KG1 (cell line): ENCODE measurements around the gene SUSD2.
"Not testable (repeated sequence)": the region's sequence is repeated elsewhere in the genome, so short reads cannot be mapped to it uniquely, and the experiment has no call there.

Source experiments
- DNase-seq: peaks from one replicate; lab custom pipeline; 2025; lab: John Stamatoyannopoulos, UW

Gene SUSD2

DNA sequence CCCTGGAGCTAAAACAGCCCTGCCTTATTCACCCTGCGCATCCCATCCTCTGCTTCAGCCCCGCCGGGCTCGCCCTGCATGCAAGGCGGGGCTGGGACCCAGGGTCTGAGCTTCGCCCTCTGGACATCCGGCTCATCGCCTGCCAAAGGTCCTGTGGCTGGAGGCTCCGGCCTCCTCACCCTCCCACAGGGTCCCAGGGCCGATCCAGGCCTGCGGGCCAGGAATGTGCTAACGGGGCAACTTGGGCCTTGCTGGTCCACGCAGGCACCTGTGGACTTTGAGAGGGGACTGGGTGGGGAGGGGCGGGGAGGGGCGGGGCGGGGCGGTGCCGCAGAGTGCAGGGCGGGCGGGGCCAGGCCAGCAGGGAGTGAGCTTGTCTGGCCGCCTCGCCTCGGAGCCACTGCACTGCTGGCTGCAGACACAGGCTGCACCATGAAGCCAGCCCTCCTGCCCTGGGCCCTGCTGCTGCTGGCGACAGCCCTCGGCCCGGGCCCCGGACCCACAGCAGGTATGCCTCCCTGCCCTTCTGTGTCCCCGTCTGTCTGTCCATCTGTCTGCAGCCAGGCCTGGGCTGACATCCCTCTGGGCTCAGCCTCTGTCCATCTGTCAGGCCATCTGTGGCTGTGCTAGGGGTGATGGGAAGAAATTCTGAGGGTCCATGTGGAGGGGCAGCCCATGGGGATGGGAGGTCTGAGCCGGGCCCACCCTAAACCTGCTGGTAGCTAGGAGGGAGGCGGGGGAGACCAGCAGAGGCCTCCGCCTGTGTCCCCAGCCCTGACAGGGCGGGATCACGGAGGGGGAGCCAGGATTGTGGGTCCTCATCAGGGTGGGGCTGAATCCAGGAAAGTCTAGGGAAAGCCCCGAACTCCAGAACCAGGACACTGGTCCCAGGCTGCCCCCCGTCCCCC is at the start of gene SUSD2:
Gene SUSD2 (plus strand): TSS at position 400 of the 908 bp plus-strand sequence. CDS start 33 bp downstream, at position 433.
- no peak for DNase-seq

DNA sequence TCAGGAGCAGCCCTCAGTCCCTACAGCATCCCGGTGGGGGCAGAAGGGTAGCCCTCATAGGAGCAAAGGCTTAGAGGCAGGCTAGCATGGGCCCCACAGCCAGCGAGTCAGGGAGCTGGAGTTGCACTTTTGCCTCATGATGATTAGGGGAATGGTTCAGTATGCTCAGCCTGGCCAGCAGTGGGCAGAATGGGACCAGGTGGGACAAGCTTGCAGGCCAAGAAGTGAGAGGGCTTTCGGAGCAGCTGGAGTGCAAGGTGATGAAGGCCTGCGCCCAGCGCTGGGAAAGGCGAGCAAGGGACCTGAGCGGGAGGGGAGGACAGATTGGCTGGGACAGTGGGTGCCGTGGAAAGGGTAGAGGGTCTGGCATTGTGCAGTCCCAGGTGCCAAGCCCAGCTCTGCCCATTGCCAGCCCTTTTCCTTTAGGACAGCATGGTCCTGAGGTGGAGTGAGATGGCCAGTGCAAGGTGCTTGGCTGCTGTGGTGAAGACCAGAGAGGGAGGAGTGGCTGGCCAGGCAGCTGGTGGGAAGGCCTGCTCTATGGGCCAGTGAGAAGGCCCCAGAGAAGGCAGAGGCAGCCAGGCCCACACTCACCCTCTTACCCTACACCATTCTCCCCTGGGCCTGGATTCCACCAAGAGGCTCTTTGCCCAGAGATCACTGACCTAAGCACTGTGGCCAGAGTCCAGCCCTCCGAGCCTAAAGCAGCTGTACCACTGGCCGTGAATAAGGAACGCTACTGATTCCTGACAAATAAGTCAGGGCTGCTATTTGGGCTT is 47.9 kb upstream of the SUSD2 start:
- DNase-seq, result no peak

DNA sequence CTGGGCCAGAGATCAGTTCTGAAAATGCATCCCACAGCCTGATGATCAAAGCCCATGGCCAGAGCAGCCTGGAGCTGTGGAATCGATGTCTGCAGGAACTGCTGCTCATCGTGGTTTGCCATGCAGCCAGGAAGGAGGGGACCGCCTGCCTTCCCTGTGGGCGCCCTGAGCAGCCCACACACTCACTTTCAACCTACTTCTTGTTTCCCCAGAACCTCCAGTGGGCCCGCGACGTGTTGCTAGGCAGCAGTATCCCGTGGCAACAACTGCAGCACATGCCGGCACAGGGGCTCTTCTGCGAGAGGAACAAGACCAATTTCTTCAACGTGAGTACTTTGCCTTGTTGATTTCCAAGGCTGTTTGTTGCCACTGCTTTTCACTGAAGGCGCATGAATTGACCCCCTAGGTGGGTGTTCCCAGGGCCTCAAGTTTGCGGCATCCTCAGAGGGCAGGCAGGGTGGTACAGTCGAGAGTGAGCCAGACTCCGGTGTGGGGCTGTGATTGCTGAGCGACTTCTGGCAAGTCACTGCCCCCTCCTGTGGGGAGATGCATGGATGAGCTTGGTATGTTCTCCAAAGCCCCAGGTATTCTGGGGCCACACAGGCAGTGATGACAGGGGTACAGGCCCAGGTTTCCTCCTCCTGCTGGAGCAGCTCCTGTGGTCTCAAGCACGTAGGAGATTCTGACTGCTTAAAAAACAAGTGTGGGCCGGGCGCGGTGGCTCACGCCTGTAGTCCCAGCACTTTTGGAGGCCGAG is 47.0 kb upstream of the SUSD2 start:
- no peak for DNase-seq

DNA sequence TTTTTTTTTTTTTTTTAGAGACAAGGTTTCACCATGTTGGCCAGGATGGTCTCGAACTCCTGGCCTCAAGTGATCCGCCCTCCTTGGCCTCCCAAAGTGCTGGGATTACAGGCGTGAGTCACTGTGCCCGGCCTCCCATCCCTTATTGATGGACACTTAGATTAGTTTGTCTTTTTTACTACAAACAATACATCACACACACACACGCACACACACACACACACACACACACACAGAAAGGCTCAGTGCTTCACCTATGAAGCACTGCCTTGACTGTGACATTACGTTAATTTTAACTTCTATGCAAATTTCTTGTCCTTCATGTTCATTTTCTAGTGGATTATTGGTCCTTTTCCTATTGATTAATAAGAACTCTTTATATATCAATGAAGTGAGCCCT is 44.8 kb upstream of the SUSD2 start:
- DNase-seq, result not testable (repeated sequence)

- DNase-seq, result no peak
Measured at GRCh38 chr22:24137595-24137994, 43.7 kb upstream of the SUSD2 start.

- DNase-seq, result no peak
Measured at GRCh38 chr22:24138649-24139420, 42.5 kb upstream of the SUSD2 start.

DNA sequence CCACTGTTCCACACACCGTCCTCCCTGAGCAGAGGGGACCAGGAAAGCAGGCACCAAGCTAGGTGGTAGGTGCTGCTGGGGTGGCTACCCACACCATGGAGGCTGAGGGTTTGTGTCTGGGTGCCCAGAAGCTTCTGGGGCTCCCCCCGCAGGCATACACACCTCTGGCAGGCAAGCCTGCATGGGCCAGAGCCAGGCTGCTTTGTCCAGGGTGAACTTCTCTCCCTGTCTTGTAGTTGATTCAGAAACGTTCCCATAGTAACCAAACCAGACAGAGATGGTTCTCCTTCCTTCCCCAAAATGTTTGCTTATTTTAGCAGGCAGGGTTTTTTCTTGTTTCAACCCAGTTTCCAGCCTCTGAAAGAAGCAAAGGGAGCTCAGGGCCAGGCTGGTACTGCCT is 40.9 kb upstream of the SUSD2 start:
- DNase-seq, result peak; percentile 55

DNA sequence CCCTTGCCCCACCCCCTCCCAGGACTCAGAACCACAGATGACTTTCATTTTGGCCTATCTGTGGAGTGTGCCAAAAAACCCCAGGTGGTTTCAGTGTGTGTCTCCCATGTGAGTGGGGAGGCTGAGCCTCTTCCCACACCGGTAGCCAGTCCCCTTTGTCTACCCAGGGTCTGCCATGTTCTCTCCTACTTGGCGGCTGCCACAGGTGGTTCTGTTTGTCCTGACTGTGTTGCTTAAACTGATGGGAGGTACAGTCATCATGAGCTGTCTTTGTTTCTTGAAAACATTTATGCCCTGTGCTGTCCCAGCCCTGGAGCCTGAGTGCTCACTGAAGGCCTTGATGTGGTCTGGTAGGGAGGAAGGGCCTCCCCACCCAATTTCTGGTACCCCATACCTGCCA is 39.7 kb upstream of the SUSD2 start:
- DNase-seq, result no peak

DNA sequence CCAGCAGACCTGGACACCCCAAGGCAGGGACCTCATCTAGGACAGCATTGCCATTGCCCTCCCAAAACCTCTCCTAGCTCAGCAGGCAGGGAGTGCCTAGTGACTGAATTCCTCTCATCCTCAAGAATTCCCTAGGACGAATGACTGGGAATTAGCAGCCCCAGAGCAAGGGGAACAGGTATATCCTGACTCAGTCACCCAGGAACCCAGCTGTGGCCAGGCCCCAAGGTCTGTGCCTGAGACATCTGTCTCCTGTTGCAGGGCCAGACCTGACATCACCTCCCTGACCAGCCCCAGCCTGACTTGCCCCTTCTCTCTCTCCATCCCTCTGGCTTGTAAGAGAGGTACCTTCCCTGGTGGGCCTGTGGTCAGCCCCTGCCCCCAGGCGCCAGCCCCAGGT is 39.0 kb upstream of the SUSD2 start:
- DNase-seq, result no peak

GRCh38 chr22:24142831-24143230 is 38.5 kb upstream of the SUSD2 start:
- no peak for DNase-seq

DNA sequence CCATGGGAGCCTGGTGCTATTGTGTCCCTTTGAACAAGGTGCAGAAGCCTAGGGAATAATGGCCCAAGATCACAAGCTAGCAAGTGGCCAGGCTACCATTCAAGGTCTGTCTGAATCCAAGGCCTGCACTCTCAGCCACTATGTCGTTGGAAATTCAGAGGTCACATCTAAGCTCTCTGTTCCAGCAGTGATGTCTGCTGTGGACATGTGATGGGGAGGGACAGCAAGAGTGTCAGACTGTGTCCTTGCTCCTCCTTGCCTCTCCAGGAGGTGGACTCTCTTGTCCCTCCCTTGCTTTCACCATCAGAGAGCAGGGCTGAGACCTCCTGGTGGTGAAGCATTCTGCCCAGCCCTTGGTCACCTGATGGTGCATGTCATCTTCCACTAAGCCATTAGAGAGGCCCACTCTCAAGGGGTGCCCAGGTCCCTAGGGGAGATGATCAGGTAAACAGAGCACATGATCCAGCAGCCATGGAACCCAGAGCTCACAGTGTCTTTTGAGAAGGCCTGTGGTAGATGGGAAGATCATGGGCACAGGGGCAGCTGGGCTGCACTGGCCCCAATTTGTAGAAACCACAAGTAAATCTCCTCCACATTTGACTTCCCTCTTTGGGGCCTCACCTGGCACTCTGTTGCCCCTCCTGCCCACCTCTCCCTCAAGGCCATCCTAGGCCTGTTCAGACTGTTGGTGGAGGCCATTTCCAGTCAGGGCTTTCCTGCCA is 37.1 kb upstream of the SUSD2 start:
- no peak for DNase-seq

- DNase-seq, result no peak
Measured at GRCh38 chr22:24144778-24145085, 36.6 kb upstream of the SUSD2 start.

- no peak for DNase-seq
Measured at GRCh38 chr22:24145446-24146193, 35.7 kb upstream of the SUSD2 start.

DNA sequence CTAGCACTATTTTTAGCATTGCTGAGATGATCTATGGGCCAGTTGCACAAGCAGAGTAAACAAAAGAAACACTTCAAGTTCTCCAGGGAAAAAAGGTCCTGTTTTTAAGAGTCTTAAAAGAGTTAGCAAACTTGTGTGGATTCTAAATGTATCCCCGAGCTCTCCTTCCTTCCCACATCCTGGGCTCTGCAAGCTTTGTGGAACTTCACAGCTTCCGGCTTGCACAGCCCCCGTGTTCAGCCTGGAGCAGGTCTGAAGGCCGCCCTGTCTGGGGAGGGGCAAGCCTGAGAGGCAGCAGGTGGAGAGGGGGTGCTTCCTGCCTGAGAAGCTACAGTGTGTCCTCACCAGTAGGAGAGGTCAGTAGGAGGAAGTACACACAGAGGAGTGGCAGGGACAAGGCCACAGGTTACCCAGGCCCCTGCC is 35.1 kb upstream of the SUSD2 start:
- peak; percentile 45 for DNase-seq

GRCh38 chr22:24146791-24147353 is 34.4 kb upstream of the SUSD2 start:
- no peak for DNase-seq

DNA sequence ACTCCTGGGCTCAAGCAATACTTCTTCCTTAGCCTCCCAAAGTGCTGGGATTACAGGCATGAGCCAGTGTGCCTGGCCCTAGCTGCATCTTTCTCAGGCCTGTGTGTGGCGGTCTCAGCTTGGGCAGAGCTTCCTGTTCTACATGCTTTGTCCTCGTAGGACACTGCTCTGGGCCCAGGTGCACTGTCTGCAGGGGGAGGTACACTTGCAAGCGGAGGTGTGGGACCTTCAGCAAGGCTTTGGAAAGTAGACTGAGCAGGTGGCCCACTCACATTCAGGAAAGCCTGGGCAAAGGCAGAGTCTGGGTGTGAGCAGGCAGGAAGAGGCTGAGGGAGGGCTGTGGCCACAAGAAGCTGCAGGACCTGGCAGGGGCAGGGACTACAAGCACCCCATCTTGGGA is 33.6 kb upstream of the SUSD2 start:
- DNase-seq, result no peak

DNA sequence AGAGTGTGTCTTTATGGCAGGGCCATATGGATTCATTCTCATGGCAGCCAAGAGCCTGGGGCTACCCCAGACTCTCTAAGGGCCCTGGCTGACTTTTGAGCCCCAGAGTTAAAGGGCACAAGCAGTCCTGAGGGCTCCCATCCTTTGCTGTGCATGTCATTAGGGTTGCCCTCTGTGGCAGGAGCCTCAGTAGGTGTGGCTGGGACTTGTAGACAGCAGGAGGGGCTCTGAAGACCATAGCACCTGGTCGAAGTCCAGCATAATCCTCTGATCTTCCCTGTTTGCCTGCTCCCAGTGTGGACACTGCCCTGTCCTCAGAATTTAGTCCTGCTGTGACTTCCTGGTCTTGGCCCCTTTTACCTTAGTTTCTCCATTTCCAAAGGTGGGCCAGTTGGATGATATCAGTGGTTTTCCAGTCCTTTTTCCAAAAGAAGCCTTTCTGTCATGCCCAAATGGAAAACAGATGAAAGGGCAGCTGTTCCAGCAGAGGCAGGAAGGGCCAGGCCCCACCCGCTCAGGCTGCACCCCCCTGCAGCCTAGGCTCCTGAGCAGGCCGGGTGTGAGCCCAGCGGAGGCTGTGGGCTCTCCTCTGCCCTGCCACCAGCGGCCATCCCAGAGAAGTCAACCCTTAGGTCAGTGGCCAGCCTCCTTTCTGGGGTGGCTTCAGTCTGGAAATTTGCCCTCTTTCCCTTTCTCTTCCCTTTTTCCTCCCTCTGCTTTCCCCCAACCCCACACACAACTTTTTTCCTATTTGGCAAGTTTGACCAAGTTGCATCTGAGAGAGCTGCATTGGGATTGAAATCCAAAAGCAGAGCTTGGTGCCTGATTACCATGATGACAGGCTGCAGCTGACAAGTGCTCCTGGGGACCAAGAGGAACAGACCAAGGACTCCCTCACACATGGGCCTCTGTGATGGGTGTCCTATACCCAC is 32.8 kb upstream of the SUSD2 start:
- no peak for DNase-seq

GRCh38 chr22:24149198-24149590 is 32.1 kb upstream of the SUSD2 start:
- no peak for DNase-seq

DNA sequence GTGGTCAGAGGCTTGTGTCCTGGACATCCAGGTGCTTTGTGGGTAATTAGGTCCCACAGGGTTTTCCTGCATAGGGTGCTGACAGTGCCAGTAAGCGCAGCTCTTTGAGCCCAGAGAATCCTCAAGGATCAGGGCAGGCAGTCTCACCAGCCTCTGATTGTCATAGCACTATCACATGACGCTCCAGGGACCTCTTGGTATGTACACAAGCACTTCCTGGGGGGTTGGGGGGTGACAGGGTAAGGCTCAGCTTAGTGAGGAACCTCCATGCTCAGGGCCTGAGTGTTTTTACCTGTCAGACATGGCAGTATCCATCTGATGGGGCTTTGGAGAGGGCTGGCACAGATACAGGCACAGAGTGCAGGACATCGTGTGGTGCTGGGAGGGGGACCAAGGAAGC is 27.9 kb upstream of the SUSD2 start:
- no peak for DNase-seq
